Endothelial cell of umbilical vein (primary cell): ENCODE measurements around the gene TRAPPC2B. TPM values are rescaled to one million over a fixed set of nuclear protein-coding genes. Genes with fewer than 3 reads are reported as not detected.

Experiments used
- BruUV-seq: library from RNA; stranded (reverse); fragments of 400-500 nt; replicated peaks from 2 replicates; lab custom pipeline; 2021; lab: Mats Ljungman, UMichigan
- CTCF ChIA-PET: fragments of 300-600, 350-600 bp; sonication (Branson Sonifier 250); formaldehyde crosslinking; loops from one replicate; lab custom pipeline; 2021; ENCODE audit warnings: antibody characterized with exemption, inconsistent platforms; lab: Charles Lee
- POLR2A ChIA-PET: fragments of 300-600, 350-600 bp; sonication (Branson Sonifier 250); formaldehyde crosslinking; loops from one replicate; lab custom pipeline; 2021; ENCODE audit warnings: antibody characterized with exemption, inconsistent platforms; lab: Charles Lee
- DNase-seq: peaks from one replicate; pipeline ENCODE4 v3.0.0-alpha.2; 2011; ENCODE audit warnings: low read depth, low spot score
- FAIRE-seq: peaks from 2 replicates; lab custom pipeline; 2011; peaks lifted over from hg19 to GRCh38; lab: Jason Lieb, UNC
- H2AFZ ChIP-seq: 2 replicates; pipeline ENCODE4 v1.6.0; 2012; ENCODE audit warnings: low read depth, low read length, control low read depth, inconsistent platforms
- H3K27ac ChIP-seq: 2 replicates; pipeline ENCODE4 v1.5.1; 2011; ENCODE audit warnings: low read depth, mild to moderate bottlenecking, control low read depth, low read length, moderate library complexity; ENCODE audit not compliant: insufficient read depth
- H3K27me3 ChIP-seq, 2 experiments: 2 replicates each; pipeline versions ENCODE4 v1.6.0 to v1.6.1; 2011; ENCODE audit warnings: low read length in 2 of 2, mixed read lengths in 1 of 2; ENCODE audit not compliant: control insufficient read depth in 2 of 2, insufficient read depth in 2 of 2
- H3K36me3 ChIP-seq, 2 experiments: 2 replicates in 1 of 2; 3 replicates in 1 of 2; pipeline ENCODE4 v1.5.1; 2011; ENCODE audit warnings: low read length in 2 of 2, mild to moderate bottlenecking in 1 of 2, moderate library complexity in 1 of 2; ENCODE audit not compliant: control insufficient read depth in 2 of 2, insufficient read depth in 2 of 2; ENCODE audit errors: extremely low read depth in 1 of 2
- H3K4me1 ChIP-seq: 3 replicates; pipeline ENCODE4 v1.5.1; 2011; ENCODE audit warnings: mild to moderate bottlenecking, low read length; ENCODE audit not compliant: control insufficient read depth, insufficient read depth; ENCODE audit errors: extremely low read depth
- H3K4me2 ChIP-seq: 2 replicates; pipeline ENCODE4 v1.6.1; 2011; ENCODE audit warnings: low read length, control low read depth, mixed read lengths; ENCODE audit not compliant: insufficient read depth
- H3K4me3 ChIP-seq, 3 experiments: fragments of 200-600 bp in 1 of 3; sonication (generic), shearing (Covaris generic) in 1 of 3; replicated peaks in 1 of 3; 2 replicates each; pipeline ENCODE4 v1.5.1; 2011 to 2016; ENCODE audit warnings: control low read depth in 3 of 3, low read length in 3 of 3, mild to moderate bottlenecking in 2 of 3, inconsistent platforms in 1 of 3, low read depth in 1 of 3, moderate library complexity in 1 of 3; ENCODE audit not compliant: insufficient read depth in 1 of 3
- H3K79me2 ChIP-seq: 2 replicates; pipeline ENCODE4 v1.6.0; 2012; ENCODE audit warnings: low read length, inconsistent platforms; ENCODE audit not compliant: control insufficient read depth, insufficient read depth
- H3K9ac ChIP-seq: replicated peaks from 2 replicates; pipeline ENCODE3; 2011; ENCODE audit warnings: low read length, control low read depth; ENCODE audit not compliant: insufficient read depth; ENCODE audit errors: extremely low read depth
- H3K9me1 ChIP-seq: replicated peaks from 3 replicates; pipeline ENCODE4 v1.6.0; 2011; ENCODE audit warnings: mild to moderate bottlenecking, low read length; ENCODE audit not compliant: control insufficient read depth, insufficient read depth; ENCODE audit errors: extremely low read depth
- H3K9me3 ChIP-seq: replicated peaks from 2 replicates; pipeline ENCODE4 v1.5.1; 2012; ENCODE audit warnings: low read length, inconsistent platforms; ENCODE audit not compliant: control insufficient read depth, insufficient read depth
- H4K20me1 ChIP-seq: replicated peaks from 2 replicates; pipeline ENCODE3; 2011; ENCODE audit warnings: mild to moderate bottlenecking, low read length; ENCODE audit not compliant: control insufficient read depth, insufficient read depth; ENCODE audit errors: extremely low read depth
- EZH2 ChIP-seq: IDR thresholded peaks from 2 replicates; pipeline ENCODE4 v1.6.1; 2012; ENCODE audit warnings: borderline replicate concordance, low read depth, mild to moderate bottlenecking, moderate library complexity, low read length, inconsistent platforms; ENCODE audit not compliant: severe bottlenecking
- FOS ChIP-seq: IDR thresholded peaks from 2 replicates; pipeline ENCODE4 v1.6.1; 2011; ENCODE audit warnings: mild to moderate bottlenecking, low read length, moderate library complexity, borderline replicate concordance; ENCODE audit not compliant: insufficient read depth
- GATA2 ChIP-seq: IDR thresholded peaks from 2 replicates; pipeline ENCODE4 v1.7.0; 2011; ENCODE audit warnings: low read depth, mild to moderate bottlenecking, moderate library complexity, mixed read lengths, low read length; ENCODE audit not compliant: insufficient read length, insufficient read depth
- JUN ChIP-seq: IDR thresholded peaks from 2 replicates; pipeline ENCODE4 v1.6.1; 2011; ENCODE audit warnings: borderline replicate concordance, low read depth; ENCODE audit not compliant: insufficient read length, insufficient read depth
- MAX ChIP-seq: IDR thresholded peaks from 2 replicates; pipeline ENCODE4 v1.6.1; 2011; ENCODE audit not compliant: insufficient read depth, insufficient read length
- MYC ChIP-seq: IDR thresholded peaks from one replicate; pipeline ENCODE4 v1.6.1; 2011; ENCODE audit warnings: mild to moderate bottlenecking, low read depth, low read length
- POLR2A ChIP-seq: IDR thresholded peaks from 2 replicates; pipeline ENCODE4 v1.6.1; 2012; ENCODE audit warnings: low read depth, mild to moderate bottlenecking, control low read depth, low read length
- POLR2AphosphoS5 ChIP-seq: IDR thresholded peaks from 2 replicates; pipeline ENCODE4 v1.6.1; 2012; ENCODE audit warnings: low read depth, mild to moderate bottlenecking, control low read depth, low read length, moderate library complexity; ENCODE audit not compliant: insufficient read depth
- dilution Hi-C: fragments of 300-500 bp; cut with MboI; formaldehyde crosslinking; loops from one replicate; pipeline ENCODE4 v1.15.0; 2019; ENCODE audit warnings: low sequenced_read_pairs; ENCODE audit not compliant: extremely low pct_ligation_motif_present
- intact Hi-C: fragments of 100-400 bp; cut with micrococcal nuclease; formaldehyde crosslinking; loops from one replicate; pipeline ENCODE4 v1.10.0; 2022
- polyA plus RNA-seq, 4 experiments: library from polyadenylated mRNA; depleted of rRNA in 3 of 4; stranded (reverse) in 3 of 4; unstranded in 1 of 4; fragments of >200 nt; gene quantifications; 2 replicates each; pipeline versions ENCODE4 v1.2.1 to v1.2.3, GENCODE V29; 2011 to 2012; ENCODE audit warnings: missing spikeins in 1 of 4
- total RNA-seq: library from RNA; stranded (reverse); gene quantifications from 2 replicates; pipeline ENCODE4 v1.2.3, GENCODE V29; 2021
- TF ChIP-seq, protein P1 (sequence below), 2 donors: IDR thresholded peaks; 1 replicate in 1 of 2; 2 replicates in 1 of 2; pipeline ENCODE4 v1.5.1; 2011; ENCODE audit warnings: low read length in 2 of 2, mild to moderate bottlenecking in 2 of 2, moderate library complexity in 2 of 2, control low read depth in 1 of 2, inconsistent platforms in 1 of 2, low read depth in 1 of 2; ENCODE audit not compliant: insufficient read depth in 1 of 2; ENCODE audit errors: extremely low read depth in 1 of 2

Gene TRAPPC2B
- total and polyA plus RNA-seq, 2 donors (not counting 3 experiments of a cell fraction or from before 2014, with no cell fraction given): 6.3 to 24.3 TPM

DNA sequence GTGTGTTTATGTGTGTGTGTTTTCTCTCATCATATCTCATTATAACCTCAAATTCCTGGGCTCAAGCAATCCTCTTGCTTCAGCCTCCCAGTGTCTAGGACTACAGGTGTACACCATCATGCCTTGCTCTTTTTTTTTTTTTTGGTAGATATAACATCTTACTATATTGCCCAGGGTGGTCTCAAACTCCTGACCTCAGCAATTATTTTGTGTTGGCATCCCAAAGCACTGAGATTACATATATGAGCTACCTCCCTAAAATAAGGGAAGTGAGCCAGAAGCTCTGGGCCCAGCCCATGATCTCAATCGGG lies 43.5 kb upstream of the TRAPPC2B start:
- ChIA-PET CTCF (no interaction called here), POLR2A (interaction anchor here (0.6 kb wide), 1 partner anchor 104 kb away, joined by 3 read pairs; no protein-coding TSS in a partner anchor)
- Histone ChIP-seq H3K9ac (peak overlapping the region; percentile 87), H3K9me1 (no peaks in the 10 kb centered on the region), H3K79me2 (peaks cover 24% of the 10 kb centered on the region), H3K4me3 (peak overlapping the region; percentile 15 to 65 (median 52)), H3K4me2 (peak overlapping the region; percentile 57), H3K27me3 (peaks cover 13 to 24% of the 10 kb centered on the region in 2 experiments), H2AFZ (peak overlapping the region; percentile 94), H3K9me3 (no peaks in the 10 kb centered on the region), H3K36me3 (peaks cover 0 to 8% of the 10 kb centered on the region in 2 experiments), H3K27ac (peak overlapping the region; percentile 72), H3K4me1 (peaks cover 6% of the 10 kb centered on the region), H4K20me1 (no peaks in the 10 kb centered on the region)
- FAIRE-seq (no peak), DNase-seq (no peak)
- BruUV-seq: TSS peak; percentile 91
- dilution Hi-C loops (no loop called here), intact Hi-C loops (loop anchor here (1.0 to 5.0 kb wide), 5 partner anchors 38 to 167 kb away; partner anchors contain the start of genes TRAPPC2B, ZNF264, ZNF419 and ZNF460)
- TF ChIP-seq POLR2A (no peak), GATA2 (no peak), POLR2AphosphoS5 (no peak), MAX (no peak), EZH2 (no peak), FOS (no peak), JUN (no peak), MYC (no peak)
- TF ChIP-seq, protein P1, sequence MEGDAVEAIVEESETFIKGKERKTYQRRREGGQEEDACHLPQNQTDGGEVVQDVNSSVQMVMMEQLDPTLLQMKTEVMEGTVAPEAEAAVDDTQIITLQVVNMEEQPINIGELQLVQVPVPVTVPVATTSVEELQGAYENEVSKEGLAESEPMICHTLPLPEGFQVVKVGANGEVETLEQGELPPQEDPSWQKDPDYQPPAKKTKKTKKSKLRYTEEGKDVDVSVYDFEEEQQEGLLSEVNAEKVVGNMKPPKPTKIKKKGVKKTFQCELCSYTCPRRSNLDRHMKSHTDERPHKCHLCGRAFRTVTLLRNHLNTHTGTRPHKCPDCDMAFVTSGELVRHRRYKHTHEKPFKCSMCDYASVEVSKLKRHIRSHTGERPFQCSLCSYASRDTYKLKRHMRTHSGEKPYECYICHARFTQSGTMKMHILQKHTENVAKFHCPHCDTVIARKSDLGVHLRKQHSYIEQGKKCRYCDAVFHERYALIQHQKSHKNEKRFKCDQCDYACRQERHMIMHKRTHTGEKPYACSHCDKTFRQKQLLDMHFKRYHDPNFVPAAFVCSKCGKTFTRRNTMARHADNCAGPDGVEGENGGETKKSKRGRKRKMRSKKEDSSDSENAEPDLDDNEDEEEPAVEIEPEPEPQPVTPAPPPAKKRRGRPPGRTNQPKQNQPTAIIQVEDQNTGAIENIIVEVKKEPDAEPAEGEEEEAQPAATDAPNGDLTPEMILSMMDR (IDR thresholded peaks at IDR 0.05; ENCODE audit: extremely low read depth in 1 of 2, insufficient read depth in 1 of 2, low read depth in 1 of 2, low read length in 2 of 2): no peak
